22Rv1 (cell line): ENCODE measurements around the gene COMMD2.

ENCODE experiments used
- ZFX ChIP-seq: fragments of 450-650 bp; IDR thresholded peaks from 2 replicates; pipeline ENCODE4 v1.6.1; 2017; ENCODE audit warnings: antibody characterized with exemption, borderline replicate concordance
- TF ChIP-seq, protein P1 (sequence below): fragments of 450-650 bp; IDR thresholded peaks from 2 replicates; pipeline ENCODE4 v1.5.1; 2017; ENCODE audit warnings: mild to moderate bottlenecking

DNA sequence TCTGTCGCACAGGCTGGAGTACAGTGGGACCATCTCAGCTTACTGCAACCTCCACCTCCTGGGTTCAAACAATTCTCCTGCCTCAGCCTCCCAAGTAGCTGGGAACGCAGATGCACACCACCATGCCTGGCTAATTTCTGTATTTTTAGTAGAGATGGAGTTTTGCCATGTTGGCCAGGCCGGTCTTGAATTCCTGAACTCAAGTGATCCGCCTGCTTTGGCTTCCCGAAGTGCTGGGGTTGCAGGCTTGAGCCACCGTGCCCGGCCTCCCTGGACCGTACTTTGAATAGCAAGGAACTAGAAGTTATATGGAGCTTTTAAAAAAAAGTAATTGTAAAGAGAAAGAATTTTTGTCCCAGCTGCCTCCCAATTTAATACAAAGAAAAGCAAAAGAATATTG lies 48.4 kb upstream of the COMMD2 start:
- TF ChIP-seq, protein P1, sequence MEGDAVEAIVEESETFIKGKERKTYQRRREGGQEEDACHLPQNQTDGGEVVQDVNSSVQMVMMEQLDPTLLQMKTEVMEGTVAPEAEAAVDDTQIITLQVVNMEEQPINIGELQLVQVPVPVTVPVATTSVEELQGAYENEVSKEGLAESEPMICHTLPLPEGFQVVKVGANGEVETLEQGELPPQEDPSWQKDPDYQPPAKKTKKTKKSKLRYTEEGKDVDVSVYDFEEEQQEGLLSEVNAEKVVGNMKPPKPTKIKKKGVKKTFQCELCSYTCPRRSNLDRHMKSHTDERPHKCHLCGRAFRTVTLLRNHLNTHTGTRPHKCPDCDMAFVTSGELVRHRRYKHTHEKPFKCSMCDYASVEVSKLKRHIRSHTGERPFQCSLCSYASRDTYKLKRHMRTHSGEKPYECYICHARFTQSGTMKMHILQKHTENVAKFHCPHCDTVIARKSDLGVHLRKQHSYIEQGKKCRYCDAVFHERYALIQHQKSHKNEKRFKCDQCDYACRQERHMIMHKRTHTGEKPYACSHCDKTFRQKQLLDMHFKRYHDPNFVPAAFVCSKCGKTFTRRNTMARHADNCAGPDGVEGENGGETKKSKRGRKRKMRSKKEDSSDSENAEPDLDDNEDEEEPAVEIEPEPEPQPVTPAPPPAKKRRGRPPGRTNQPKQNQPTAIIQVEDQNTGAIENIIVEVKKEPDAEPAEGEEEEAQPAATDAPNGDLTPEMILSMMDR = no peak
- no peak for TF ChIP-seq ZFX
